IPS-18a (cell line): ENCODE data around the gene DIP2C.

ENCODE experiments used
- H3K27ac ChIP-seq: one replicate; pipeline ENCODE4 v1.5.1; 2013; ENCODE audit warnings: low read length
- H3K27me3 ChIP-seq: one replicate; pipeline ENCODE4 v1.6.1; 2013; ENCODE audit warnings: mild to moderate bottlenecking, low read length; ENCODE audit not compliant: control insufficient read depth, insufficient read depth
- H3K36me3 ChIP-seq: one replicate; pipeline ENCODE4 v1.6.1; 2013; ENCODE audit warnings: low read depth, low read length; ENCODE audit not compliant: control insufficient read depth
- H3K4me1 ChIP-seq: one replicate; pipeline ENCODE4 v1.6.1; 2013; ENCODE audit warnings: low read depth, low read length; ENCODE audit not compliant: control insufficient read depth
- H3K4me3 ChIP-seq: one replicate; pipeline ENCODE4 v1.5.1; 2013; ENCODE audit warnings: low read length
- H3K9ac ChIP-seq: one replicate; pipeline ENCODE4 v1.6.1; 2013; ENCODE audit warnings: mild to moderate bottlenecking, low read length, moderate library complexity
- H3K9me3 ChIP-seq: one replicate; pipeline ENCODE4 v1.6.1; 2013; ENCODE audit warnings: low read depth, low read length; ENCODE audit not compliant: control insufficient read depth

DIP2C gene

GRCh38 chr10:314871-315270, 374.6 kb downstream of the DIP2C start:
- Histone ChIP-seq H3K9ac (no peak overlapping the region), H3K27ac (no peak overlapping the region), H3K9me3 (no peaks in the 10 kb centered on the region), H3K36me3 (peaks cover 9% of the 10 kb centered on the region), H3K4me3 (no peak overlapping the region), H3K4me1 (no peaks in the 10 kb centered on the region), H3K27me3 (no peaks in the 10 kb centered on the region)

DNA sequence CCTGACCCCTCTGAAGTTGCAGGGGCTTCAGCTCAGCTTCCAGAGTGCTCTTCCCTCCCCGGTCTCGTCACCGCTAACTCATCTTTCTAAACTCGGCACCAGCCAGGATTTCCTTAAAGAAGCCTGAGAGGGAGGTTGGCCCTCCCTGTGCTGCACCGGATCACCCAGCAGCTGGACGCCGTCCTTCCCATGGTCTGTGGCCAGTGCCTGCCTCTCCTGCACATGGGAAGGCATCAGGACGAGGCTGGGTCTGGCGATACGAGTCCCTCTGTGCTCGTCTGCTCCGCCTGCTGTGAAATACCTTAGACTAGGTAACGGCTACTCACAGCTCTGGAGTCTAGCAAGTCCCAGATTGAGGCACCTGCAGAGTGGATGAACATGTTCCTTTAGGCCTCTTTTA, 375.1 kb downstream of the DIP2C start:
- Histone ChIP-seq H3K36me3 (peaks cover 9% of the 10 kb centered on the region), H3K4me3 (no peak overlapping the region), H3K4me1 (no peaks in the 10 kb centered on the region), H3K9ac (no peak overlapping the region), H3K27me3 (no peaks in the 10 kb centered on the region), H3K9me3 (no peaks in the 10 kb centered on the region), H3K27ac (no peak overlapping the region)

DNA sequence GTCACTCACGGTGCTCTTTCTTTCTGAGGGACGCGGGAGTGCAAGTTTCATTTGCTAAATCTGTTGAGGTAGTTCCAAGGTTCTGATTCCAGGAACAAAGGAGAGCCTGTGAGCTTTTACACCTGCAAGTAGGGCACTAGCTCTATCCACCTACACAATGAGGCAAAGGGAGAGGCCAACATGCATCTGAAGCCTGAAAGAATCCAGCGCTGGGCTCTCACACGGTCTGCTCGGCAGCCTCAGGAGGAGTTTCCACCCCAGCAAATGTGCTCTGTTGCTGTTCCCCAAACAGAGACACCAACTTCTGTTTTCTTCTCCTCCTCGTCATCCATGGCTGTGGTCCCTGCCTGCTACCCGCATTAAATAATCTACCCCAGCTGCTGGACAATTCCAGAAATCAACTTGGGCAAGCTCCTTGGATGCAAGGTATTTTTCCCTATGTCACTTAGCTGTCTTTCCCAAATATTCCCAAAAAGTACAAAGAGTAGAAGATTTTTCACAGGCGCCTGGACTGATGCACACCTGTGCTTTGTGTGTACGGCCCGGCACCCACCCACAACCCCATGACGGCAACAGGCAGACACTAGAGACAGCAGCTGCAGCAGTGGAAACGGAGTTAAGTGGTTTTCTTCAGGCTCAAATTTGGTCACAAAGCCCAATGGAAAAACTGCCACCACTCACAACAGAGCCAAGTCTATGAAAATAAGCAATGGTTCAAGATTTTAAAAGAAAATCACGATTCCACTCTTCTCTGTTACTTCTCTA, 377.4 kb downstream of the DIP2C start:
- Histone ChIP-seq H3K27ac (no peak overlapping the region), H3K9me3 (no peaks in the 10 kb centered on the region), H3K36me3 (no peaks in the 10 kb centered on the region), H3K27me3 (no peaks in the 10 kb centered on the region), H3K9ac (no peak overlapping the region), H3K4me3 (no peak overlapping the region), H3K4me1 (peaks cover under 1% of the 10 kb centered on the region)

DNA sequence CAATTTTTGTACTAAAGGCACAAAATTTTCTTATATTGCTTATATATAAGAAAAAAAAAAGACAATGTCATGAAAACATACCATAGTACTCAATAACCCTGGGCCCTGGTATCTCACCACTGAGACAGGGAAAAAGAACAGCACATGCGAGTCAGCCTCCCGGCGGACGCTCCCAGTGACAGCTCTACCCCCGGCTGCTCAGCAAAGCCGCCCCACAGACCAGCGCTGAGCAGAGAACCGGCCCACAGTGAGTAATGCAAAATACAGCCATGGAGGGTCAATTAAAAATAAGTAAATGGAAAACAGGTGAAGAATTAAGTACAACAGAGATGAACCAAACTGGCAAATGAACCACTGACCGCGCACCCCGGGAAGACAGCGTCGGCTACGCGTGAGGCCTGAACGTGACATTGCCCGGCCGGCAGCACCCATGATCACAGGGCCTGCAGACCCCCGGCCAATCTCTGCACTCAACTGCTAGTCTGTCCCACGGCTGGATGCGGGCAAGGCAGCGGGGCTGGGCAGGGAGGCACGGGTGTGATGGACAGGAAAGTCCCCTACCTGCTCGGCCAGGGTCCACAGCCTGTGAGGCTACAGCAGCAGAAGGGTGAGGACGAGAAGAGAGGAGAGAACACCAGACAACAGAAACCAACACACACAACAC, 378.4 kb downstream of the DIP2C start:
- no peak overlapping the region for H3K27ac ChIP-seq
- H3K4me3 ChIP-seq, result no peak overlapping the region
- H3K36me3 ChIP-seq, result no peaks in the 10 kb centered on the region
- H3K4me1 ChIP-seq, result peaks cover 8% of the 10 kb centered on the region
- H3K9ac ChIP-seq, result no peak overlapping the region
- no peaks in the 10 kb centered on the region for H3K9me3 ChIP-seq
- no peaks in the 10 kb centered on the region for H3K27me3 ChIP-seq

DNA sequence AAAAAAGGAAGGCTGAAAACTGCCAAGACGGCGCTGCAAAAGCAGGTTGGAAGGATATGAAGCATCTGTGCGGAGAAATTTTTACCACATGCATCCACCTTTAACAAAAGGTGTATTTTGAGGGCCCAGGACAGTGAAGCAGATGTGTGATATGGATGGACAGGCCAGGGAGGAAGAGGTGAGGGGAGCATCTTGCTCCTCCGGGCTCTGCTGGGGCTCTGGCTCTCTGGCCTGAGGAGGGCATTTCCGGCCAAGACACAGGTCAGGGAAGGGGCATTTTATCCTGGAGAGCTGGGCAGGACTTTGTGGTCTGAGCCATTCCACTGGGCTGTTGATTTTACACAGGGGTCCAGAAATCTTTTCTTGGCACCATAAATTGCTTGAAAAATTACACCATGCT, 379.1 kb downstream of the DIP2C start:
- no peak overlapping the region for H3K9ac ChIP-seq
- H3K27ac ChIP-seq, result no peak overlapping the region
- H3K9me3 ChIP-seq, result no peaks in the 10 kb centered on the region
- no peaks in the 10 kb centered on the region for H3K27me3 ChIP-seq
- no peak overlapping the region for H3K4me3 ChIP-seq
- H3K36me3 ChIP-seq, result no peaks in the 10 kb centered on the region
- H3K4me1 ChIP-seq, result peaks cover 8% of the 10 kb centered on the region

- no peaks in the 10 kb centered on the region for H3K9me3 ChIP-seq
- no peak overlapping the region for H3K9ac ChIP-seq
- no peak overlapping the region for H3K27ac ChIP-seq
- peaks cover 8% of the 10 kb centered on the region for H3K4me1 ChIP-seq
- H3K4me3 ChIP-seq, result no peak overlapping the region
- H3K27me3 ChIP-seq, result no peaks in the 10 kb centered on the region
- H3K36me3 ChIP-seq, result no peaks in the 10 kb centered on the region
Observed at GRCh38 chr10:308572-309085, 380.8 kb downstream of the DIP2C start.

- Histone ChIP-seq H3K4me3 (no peak overlapping the region), H3K9ac (no peak overlapping the region), H3K27ac (no peak overlapping the region), H3K4me1 (peaks cover 8% of the 10 kb centered on the region), H3K27me3 (no peaks in the 10 kb centered on the region), H3K36me3 (no peaks in the 10 kb centered on the region), H3K9me3 (no peaks in the 10 kb centered on the region)
Observed at GRCh38 chr10:308101-308500, 381.4 kb downstream of the DIP2C start.

DNA sequence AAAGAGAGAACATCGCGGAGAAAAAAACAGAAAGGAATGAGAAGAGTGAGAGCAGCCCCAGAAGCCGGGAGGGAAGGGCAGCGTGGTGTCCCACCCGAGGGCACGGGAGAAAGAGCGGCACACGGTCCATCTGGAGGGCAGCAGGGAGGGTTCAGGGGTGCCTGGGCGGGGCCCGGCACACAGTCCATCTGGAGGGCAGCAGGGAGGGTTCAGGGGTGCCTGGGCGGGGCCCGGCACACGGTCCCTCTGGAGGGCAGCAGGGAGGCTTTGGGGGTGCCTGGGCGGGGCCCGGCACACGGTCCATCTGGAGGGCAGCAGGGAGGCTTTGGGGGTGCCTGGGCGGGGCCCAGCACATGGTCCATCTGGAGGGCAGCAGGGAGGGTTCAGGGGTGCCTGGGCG, 381.8 kb downstream of the DIP2C start:
- Histone ChIP-seq H3K4me3 (no peak overlapping the region), H3K27ac (no peak overlapping the region), H3K36me3 (no peaks in the 10 kb centered on the region), H3K9ac (no peak overlapping the region), H3K27me3 (no peaks in the 10 kb centered on the region), H3K9me3 (no peaks in the 10 kb centered on the region), H3K4me1 (peaks cover 8% of the 10 kb centered on the region)

DNA sequence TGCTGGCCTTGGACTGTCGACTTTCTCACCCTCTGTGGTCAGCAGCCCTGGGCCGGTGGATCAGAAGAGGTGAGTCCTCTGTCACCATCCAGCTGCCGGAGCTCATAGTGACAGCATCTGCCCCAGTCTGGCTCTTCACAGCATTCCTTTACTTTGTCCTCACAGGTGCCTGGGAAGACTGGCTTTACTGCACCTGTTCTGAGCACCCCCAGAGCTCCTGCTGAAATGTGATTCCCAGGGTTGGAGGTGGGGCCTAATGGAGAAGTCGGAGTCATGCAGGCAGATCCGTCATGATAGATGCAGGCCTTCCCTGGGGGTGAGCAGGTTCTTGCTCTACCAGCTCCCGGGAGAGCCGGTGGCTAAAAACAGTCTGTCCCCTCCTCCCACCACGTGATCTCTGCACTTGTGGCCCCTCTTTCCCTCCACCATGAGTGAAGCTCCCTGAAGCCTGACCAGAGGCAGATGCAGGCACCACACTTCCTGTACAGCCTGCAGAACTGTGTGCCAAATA, 382.7 kb downstream of the DIP2C start:
- no peaks in the 10 kb centered on the region for H3K27me3 ChIP-seq

GRCh38 chr10:306007-306674, 383.3 kb downstream of the DIP2C start:
- Histone ChIP-seq H3K4me1 (peaks cover 8% of the 10 kb centered on the region), H3K36me3 (no peaks in the 10 kb centered on the region), H3K4me3 (no peak overlapping the region), H3K27me3 (no peaks in the 10 kb centered on the region), H3K27ac (no peak overlapping the region), H3K9ac (no peak overlapping the region), H3K9me3 (no peaks in the 10 kb centered on the region)

More for the DNA sequence above, 382.7 kb downstream of the DIP2C start:
- Histone ChIP-seq H3K4me1 (peaks cover 8% of the 10 kb centered on the region), H3K36me3 (no peaks in the 10 kb centered on the region), H3K27ac (no peak overlapping the region), H3K9me3 (no peaks in the 10 kb centered on the region), H3K9ac (no peak overlapping the region), H3K4me3 (no peak overlapping the region)

DNA sequence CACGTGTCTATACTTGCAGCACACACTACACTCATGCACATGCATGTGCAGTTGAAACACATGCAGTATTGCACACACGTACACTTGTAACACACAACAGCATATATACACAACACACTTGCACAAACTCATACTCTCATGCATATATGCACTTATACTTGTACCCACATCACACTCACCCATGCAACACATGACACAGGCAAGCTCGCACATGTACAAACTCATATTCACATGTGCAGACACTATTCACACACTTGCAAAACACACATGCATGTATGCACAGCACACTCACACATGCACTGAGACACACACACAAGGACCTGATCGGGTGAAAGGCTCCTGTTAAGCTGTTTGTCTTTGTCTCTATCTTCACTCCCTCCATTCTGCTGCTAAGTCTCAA, 384.4 kb downstream of the DIP2C start:
- no peaks in the 10 kb centered on the region for H3K9me3 ChIP-seq
- H3K4me1 ChIP-seq, result peaks cover 8% of the 10 kb centered on the region
- no peak overlapping the region for H3K27ac ChIP-seq
- no peaks in the 10 kb centered on the region for H3K36me3 ChIP-seq
- no peak overlapping the region for H3K9ac ChIP-seq
- no peaks in the 10 kb centered on the region for H3K27me3 ChIP-seq
- H3K4me3 ChIP-seq, result no peak overlapping the region
